ENCODE measurements around the gene ZCCHC4.

Gene ZCCHC4, protein sequence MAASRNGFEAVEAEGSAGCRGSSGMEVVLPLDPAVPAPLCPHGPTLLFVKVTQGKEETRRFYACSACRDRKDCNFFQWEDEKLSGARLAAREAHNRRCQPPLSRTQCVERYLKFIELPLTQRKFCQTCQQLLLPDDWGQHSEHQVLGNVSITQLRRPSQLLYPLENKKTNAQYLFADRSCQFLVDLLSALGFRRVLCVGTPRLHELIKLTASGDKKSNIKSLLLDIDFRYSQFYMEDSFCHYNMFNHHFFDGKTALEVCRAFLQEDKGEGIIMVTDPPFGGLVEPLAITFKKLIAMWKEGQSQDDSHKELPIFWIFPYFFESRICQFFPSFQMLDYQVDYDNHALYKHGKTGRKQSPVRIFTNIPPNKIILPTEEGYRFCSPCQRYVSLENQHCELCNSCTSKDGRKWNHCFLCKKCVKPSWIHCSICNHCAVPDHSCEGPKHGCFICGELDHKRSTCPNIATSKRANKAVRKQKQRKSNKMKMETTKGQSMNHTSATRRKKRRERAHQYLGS

DNA sequence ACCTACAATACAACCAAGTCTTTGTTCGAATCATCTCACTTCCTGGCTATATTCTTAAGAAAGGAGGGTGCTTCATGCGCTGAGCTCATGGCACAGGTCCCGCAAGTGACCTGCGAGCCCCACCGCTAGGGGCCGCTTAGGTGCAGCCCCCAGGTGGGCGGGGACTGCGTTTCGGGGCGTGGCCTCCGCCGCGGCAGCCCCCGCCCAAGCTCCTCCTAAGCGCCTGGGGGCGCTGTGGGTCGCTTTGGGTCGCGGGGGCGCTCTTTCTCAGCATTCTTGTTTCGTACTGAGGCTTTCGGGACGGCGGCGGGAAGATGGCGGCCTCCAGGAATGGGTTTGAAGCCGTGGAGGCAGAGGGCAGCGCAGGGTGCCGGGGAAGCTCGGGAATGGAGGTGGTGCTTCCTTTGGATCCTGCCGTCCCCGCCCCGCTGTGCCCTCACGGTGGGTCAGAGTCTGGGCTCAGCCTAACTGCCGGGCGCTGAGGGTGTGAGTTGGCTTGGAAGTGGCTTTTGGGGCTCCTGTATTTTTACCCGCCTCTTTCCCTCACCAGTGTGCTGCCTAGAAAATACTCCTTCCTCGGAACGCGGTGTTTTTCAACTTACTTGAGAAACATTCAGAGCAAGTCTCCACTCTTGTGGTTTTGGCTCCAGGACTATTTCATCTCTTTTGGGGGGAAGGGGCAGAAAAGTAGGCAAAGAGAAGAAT is at the start of gene ZCCHC4:
ZCCHC4 (plus strand) TSS at position 279 of the 705 bp plus-strand sequence; CDS start at position 315, 36 bp downstream.
- H3K9ac ChIP-seq (ENCODE audit: low read depth, low read length) = peak within 1 kb of the TSS; percentile 95
- H3K27me3 ChIP-seq (ENCODE audit: control insufficient read depth, insufficient read depth, low read length) = no peaks in the 10 kb centered on the region
- 0 out of 2 replicates have a peak, but pooled peaks cover 9% of the 10 kb centered on the region for H3K4me1 ChIP-seq (ENCODE audit: control insufficient read depth, insufficient read depth, low read length)
- no peaks in the 10 kb centered on the region for H3K9me3 ChIP-seq (ENCODE audit: control insufficient read depth, insufficient read depth, low read length)
- H3K4me3 ChIP-seq (ENCODE audit: low read depth, low read length) = peak within 1 kb of the TSS; percentile 96
- H3K27ac ChIP-seq (ENCODE audit: low read depth, low read length) = peak within 1 kb of the TSS; percentile 97
- peaks cover 13% of the 10 kb centered on the region for H3K36me3 ChIP-seq (ENCODE audit: control insufficient read depth, insufficient read depth, low read length)

DNA sequence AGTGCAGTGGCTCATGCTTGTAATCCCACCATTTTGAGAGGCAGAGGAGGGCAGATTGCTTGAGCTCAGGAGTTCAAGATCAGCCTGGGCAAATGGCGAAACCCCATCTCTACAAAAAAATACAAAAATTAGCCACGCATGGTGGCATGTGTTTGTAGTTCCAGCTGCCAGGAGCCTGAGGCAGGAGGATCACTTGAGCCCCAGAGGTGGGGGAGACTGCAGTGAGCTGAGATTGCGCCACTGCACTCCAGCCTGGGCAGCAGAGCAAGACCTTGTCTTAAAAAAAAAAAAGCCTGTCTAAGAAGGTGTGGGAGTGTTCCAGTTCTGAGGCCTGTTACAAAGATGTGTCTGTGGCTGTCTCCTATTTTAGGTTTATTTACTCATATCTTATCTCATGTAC is 40.7 kb upstream of the ZCCHC4 start:
- Histone ChIP-seq H3K9me3 (ENCODE audit: control insufficient read depth, insufficient read depth, low read length) (no peaks in the 10 kb centered on the region), H3K4me1 (ENCODE audit: control insufficient read depth, insufficient read depth, low read length) (no peaks in the 10 kb centered on the region), H3K9ac (ENCODE audit: low read depth, low read length) (no peak overlapping the region), H3K27me3 (ENCODE audit: control insufficient read depth, insufficient read depth, low read length) (no peaks in the 10 kb centered on the region), H3K36me3 (ENCODE audit: control insufficient read depth, insufficient read depth, low read length) (0 out of 2 replicates have a peak, but pooled peaks cover 5% of the 10 kb centered on the region), H3K4me3 (ENCODE audit: low read depth, low read length) (no peak overlapping the region), H3K27ac (ENCODE audit: low read depth, low read length) (no peak overlapping the region)

DNA sequence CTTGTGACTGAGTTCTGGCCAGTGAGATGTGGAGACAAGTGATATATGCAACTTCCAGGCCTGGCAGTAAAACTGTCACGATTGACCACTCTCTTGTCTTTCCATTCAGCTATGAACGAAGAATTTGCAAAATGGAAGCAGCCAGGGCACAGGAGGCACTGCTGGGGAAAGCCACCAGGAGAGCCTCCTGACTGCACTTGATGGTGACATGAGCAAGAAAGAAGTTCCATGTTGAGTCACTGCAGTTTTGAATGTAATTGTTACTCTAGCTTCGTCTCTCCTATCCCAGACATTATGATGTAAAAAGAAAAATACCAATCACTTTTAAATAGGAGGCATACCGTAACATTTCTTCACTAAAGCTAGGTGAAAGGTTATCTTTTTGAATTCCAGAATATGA is 32.4 kb upstream of the ZCCHC4 start:
- Histone ChIP-seq H3K27me3 (ENCODE audit: control insufficient read depth, insufficient read depth, low read length) (no peaks in the 10 kb centered on the region), H3K36me3 (ENCODE audit: control insufficient read depth, insufficient read depth, low read length) (peaks cover 3% of the 10 kb centered on the region; the same call in 1 of the 2 replicates), H3K4me3 (ENCODE audit: low read depth, low read length) (no peak overlapping the region), H3K9ac (ENCODE audit: low read depth, low read length) (no peak overlapping the region), H3K9me3 (ENCODE audit: control insufficient read depth, insufficient read depth, low read length) (no peaks in the 10 kb centered on the region), H3K4me1 (ENCODE audit: control insufficient read depth, insufficient read depth, low read length) (no peaks in the 10 kb centered on the region), H3K27ac (ENCODE audit: low read depth, low read length) (no peak overlapping the region)

DNA sequence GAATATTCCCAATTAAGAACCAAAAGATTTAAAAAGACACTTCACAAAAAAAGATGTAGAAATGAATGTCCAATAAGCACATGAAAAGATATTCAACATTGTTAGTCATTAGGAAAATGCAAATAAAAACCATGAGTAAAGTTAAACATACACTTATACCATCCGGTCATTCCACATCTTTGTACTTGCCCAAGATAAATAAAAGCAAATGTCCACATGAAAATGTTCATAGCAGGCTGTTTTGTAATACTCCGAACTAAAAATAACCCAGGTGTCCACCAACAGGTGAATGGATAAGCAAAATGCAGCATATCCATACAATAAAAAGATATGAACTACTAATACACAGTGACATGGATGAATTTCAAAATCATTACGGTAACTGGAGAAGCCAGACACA is 28.6 kb upstream of the ZCCHC4 start:
- Histone ChIP-seq H3K4me1 (ENCODE audit: control insufficient read depth, insufficient read depth, low read length) (no peaks in the 10 kb centered on the region), H3K4me3 (ENCODE audit: low read depth, low read length) (no peak overlapping the region), H3K27ac (ENCODE audit: low read depth, low read length) (no peak overlapping the region), H3K36me3 (ENCODE audit: control insufficient read depth, insufficient read depth, low read length) (no peaks in the 10 kb centered on the region), H3K9me3 (ENCODE audit: control insufficient read depth, insufficient read depth, low read length) (no peaks in the 10 kb centered on the region), H3K9ac (ENCODE audit: low read depth, low read length) (no peak overlapping the region), H3K27me3 (ENCODE audit: control insufficient read depth, insufficient read depth, low read length) (no peaks in the 10 kb centered on the region)

DNA sequence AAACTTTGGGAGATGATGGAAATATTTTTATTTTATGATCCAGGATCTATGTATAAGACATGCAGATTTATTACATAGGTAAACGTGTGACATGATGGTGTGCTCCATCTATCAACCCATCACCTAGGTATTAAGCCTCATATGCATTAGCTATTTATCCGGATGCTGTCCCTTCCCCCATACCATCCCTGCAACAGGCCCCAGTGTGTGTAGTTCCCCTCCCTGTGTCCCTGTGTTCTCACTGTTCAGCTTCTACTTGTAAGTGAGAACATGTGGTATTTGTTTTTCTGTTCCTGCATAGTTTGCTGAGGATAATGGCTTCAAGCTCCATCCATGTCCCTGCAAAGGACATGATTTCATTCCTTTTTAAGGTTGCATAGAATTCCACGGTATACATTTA is 28.1 kb upstream of the ZCCHC4 start:
- no peak overlapping the region for H3K4me3 ChIP-seq (ENCODE audit: low read depth, low read length)
- no peaks in the 10 kb centered on the region for H3K9me3 ChIP-seq (ENCODE audit: control insufficient read depth, insufficient read depth, low read length)
- no peaks in the 10 kb centered on the region for H3K27me3 ChIP-seq (ENCODE audit: control insufficient read depth, insufficient read depth, low read length)
- no peak overlapping the region for H3K27ac ChIP-seq (ENCODE audit: low read depth, low read length)
- H3K9ac ChIP-seq (ENCODE audit: low read depth, low read length) = no peak overlapping the region
- no peaks in the 10 kb centered on the region for H3K36me3 ChIP-seq (ENCODE audit: control insufficient read depth, insufficient read depth, low read length)
- no peaks in the 10 kb centered on the region for H3K4me1 ChIP-seq (ENCODE audit: control insufficient read depth, insufficient read depth, low read length)

DNA sequence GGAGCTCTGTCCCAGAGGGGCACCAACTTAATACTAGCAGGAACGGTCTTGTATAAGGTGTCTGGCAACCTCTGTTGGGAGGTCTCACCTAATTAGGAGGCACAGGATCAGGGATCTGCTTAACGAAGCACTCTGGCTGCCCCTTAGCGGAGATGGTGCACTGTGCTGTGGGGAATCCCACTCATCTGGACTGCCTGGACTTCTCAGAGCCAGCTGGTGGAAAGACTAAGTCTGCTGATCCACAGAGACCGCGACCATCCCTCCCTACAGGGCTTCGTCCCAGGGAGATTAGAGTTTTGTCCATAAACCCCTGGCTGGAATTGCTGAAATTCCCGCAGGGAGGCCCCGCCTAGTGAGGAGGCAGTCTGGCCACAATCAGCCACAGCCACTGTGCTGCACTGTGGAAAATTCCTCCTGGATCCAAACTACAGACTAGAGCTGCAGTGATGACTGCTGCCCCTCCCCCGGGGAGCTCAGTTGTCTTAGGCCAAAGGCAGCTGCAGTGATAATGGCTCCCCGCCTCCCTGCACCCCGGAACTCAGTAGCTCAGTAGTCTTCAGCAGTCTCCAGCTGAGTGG is 22.0 kb upstream of the ZCCHC4 start:
- H3K4me1 ChIP-seq (ENCODE audit: control insufficient read depth, insufficient read depth, low read length) = no peaks in the 10 kb centered on the region
- no peaks in the 10 kb centered on the region for H3K36me3 ChIP-seq (ENCODE audit: control insufficient read depth, insufficient read depth, low read length)
- H3K9me3 ChIP-seq (ENCODE audit: control insufficient read depth, insufficient read depth, low read length) = no peaks in the 10 kb centered on the region
- no peaks in the 10 kb centered on the region for H3K27me3 ChIP-seq (ENCODE audit: control insufficient read depth, insufficient read depth, low read length)
- no peak overlapping the region for H3K9ac ChIP-seq (ENCODE audit: low read depth, low read length)
- no peak overlapping the region for H3K27ac ChIP-seq (ENCODE audit: low read depth, low read length)
- H3K4me3 ChIP-seq (ENCODE audit: low read depth, low read length) = no peak overlapping the region

DNA sequence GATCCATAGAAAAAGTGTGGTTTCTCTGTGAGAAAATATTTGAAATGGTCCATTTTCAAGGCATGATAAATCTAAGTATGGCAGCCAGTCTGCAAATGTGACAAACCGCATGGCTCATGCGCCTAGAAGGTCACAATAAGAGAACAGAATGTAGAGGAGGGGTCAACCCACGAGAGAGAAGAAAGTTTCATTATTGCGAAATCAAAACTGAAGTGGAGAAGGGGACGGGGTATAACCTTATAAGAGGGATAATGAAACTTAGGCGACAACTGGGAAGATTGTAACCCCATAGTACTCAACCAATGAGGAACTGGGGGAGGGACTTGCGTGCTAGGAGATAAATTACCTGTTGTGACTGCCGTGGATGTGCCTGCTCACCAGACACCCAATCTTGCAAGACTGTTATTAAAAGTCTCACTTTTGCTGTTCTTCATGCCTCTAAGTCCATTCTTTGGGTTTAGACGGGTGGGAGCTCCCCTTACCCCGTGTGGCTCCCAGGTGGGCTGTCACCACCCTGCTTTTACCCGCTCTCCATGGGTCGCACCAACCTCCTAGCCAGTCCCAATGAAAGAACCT is 21.3 kb upstream of the ZCCHC4 start:
- Histone ChIP-seq H3K27me3 (ENCODE audit: control insufficient read depth, insufficient read depth, low read length) (no peaks in the 10 kb centered on the region), H3K36me3 (ENCODE audit: control insufficient read depth, insufficient read depth, low read length) (no peaks in the 10 kb centered on the region), H3K4me3 (ENCODE audit: low read depth, low read length) (no peak overlapping the region), H3K9me3 (ENCODE audit: control insufficient read depth, insufficient read depth, low read length) (no peaks in the 10 kb centered on the region), H3K9ac (ENCODE audit: low read depth, low read length) (no peak overlapping the region), H3K4me1 (ENCODE audit: control insufficient read depth, insufficient read depth, low read length) (no peaks in the 10 kb centered on the region), H3K27ac (ENCODE audit: low read depth, low read length) (no peak overlapping the region)

DNA sequence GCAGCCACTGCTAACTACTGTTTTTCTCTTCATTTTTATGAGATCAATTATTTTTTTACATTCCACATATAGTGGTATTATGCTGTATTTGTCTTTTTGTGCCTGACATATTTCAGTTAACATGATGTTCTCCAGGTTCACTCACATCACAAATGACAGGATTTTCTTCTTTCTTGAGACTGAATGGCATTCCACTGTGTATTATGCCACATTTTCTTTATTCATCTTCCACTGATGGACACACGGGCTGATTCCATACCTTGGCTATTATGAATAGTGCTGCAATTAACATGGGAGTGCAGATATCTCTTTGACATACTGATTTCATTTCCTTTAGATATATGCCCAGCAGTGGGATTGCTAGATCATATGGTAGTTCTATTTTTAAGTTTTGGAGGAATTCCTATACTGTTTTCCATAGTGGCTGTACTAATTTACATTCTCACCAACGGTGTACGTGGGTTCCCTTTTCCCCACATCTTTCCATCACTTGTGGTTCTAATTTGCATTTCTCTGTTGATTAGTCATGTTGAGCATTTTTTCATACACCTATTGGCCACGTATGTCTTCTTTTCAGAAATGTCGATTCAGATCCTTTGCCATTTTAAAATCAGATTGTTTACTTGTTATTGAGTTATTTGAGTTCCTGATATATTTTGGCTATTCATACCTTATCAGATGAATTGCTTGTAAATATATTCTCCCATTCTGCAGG is 14.9 kb upstream of the ZCCHC4 start:
- no peak overlapping the region for H3K4me3 ChIP-seq (ENCODE audit: low read depth, low read length)
- H3K9me3 ChIP-seq (ENCODE audit: control insufficient read depth, insufficient read depth, low read length) = no peaks in the 10 kb centered on the region
- H3K36me3 ChIP-seq (ENCODE audit: control insufficient read depth, insufficient read depth, low read length) = no peaks in the 10 kb centered on the region
- H3K4me1 ChIP-seq (ENCODE audit: control insufficient read depth, insufficient read depth, low read length) = peaks cover 11% of the 10 kb centered on the region; the same call in 1 of the 2 replicates
- H3K9ac ChIP-seq (ENCODE audit: low read depth, low read length) = no peak overlapping the region
- no peaks in the 10 kb centered on the region for H3K27me3 ChIP-seq (ENCODE audit: control insufficient read depth, insufficient read depth, low read length)
- H3K27ac ChIP-seq (ENCODE audit: low read depth, low read length) = no peak overlapping the region

DNA sequence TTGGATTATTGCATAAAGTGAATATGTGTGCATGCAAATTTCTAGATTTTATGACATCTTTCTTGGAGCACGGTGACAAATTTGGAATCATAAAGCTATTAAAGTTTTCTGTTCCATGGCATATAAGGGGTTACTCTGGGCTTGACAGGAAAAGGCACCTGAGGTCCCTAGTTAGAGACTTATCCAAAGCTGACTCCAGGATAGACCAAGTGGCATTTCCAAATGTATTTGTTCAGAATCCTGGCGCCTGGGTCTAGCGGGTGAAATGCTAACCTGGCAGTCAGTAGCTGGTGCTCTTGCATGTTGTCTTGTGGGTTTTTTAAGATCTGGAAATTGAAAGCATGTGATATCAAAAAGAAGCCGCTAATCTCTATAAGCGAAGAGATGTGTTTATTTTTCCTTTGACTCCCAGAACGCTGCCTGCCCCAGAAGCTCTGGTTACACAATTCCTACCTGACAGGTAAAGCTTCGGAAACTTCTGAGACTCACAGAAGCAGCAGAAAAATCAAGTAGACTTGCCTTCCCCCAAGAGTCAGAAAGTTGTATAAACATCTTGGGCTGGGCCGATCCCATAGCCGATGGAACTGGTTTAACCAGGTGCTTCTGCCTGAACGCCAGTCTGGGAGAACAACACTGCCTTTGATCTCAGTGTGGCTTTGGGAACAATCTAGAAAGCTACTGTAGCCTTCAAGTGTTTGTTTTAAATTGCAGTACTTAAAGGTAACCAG is 12.9 kb upstream of the ZCCHC4 start:
- Histone ChIP-seq H3K4me1 (ENCODE audit: control insufficient read depth, insufficient read depth, low read length) (peaks cover 11% of the 10 kb centered on the region; the same call in 1 of the 2 replicates), H3K36me3 (ENCODE audit: control insufficient read depth, insufficient read depth, low read length) (no peaks in the 10 kb centered on the region), H3K4me3 (ENCODE audit: low read depth, low read length) (no peak overlapping the region), H3K9me3 (ENCODE audit: control insufficient read depth, insufficient read depth, low read length) (no peaks in the 10 kb centered on the region), H3K27ac (ENCODE audit: low read depth, low read length) (peak overlapping the region; percentile 8), H3K9ac (ENCODE audit: low read depth, low read length) (no peak overlapping the region), H3K27me3 (ENCODE audit: control insufficient read depth, insufficient read depth, low read length) (no peaks in the 10 kb centered on the region)

DNA sequence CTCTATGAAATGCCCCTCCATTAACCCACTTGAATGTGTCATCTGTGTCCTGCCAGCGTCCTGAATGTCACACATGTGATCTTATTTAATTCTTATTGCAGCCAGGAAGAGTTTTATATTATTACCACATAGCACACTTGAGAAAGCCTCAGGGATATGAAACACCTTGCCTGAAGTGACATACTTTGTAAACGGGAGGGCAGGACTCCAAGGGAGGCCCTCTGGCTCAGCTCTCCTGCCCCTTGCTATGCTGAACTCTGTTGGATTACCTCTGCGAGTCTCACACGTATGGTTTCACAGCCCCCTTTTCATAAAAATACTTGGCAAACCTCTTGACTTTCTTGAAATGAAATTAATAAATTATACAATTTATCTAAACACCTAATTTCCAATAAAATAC is 11.1 kb upstream of the ZCCHC4 start:
- Histone ChIP-seq H3K27me3 (ENCODE audit: control insufficient read depth, insufficient read depth, low read length) (no peaks in the 10 kb centered on the region), H3K9me3 (ENCODE audit: control insufficient read depth, insufficient read depth, low read length) (no peaks in the 10 kb centered on the region), H3K4me1 (ENCODE audit: control insufficient read depth, insufficient read depth, low read length) (peaks cover 11% of the 10 kb centered on the region; the same call in 1 of the 2 replicates), H3K36me3 (ENCODE audit: control insufficient read depth, insufficient read depth, low read length) (no peaks in the 10 kb centered on the region), H3K9ac (ENCODE audit: low read depth, low read length) (no peak overlapping the region), H3K4me3 (ENCODE audit: low read depth, low read length) (no peak overlapping the region), H3K27ac (ENCODE audit: low read depth, low read length) (no peak overlapping the region)

All from HUES48 (cell line).